ENCODE results near the gene VPS37B. TPM values are rescaled to one million over a fixed set of nuclear protein-coding genes. Genes with fewer than 3 reads are reported as not detected.
"Not testable (repeated sequence)": the region's sequence is repeated elsewhere in the genome, so short reads cannot be mapped to it uniquely, and the experiment has no call there.

Gene VPS37B
- total RNA-seq, 1 experiment from 2014 or later = 18.1 TPM

GRCh38 chr12:122944605-122945592 lies 49.0 kb upstream of the VPS37B start:
- ChIA-PET POLR2A (interaction anchor here (0.6 kb wide), 1 partner anchor 173 kb away, joined by 7 read pairs; no protein-coding TSS in a partner anchor), CTCF (interaction anchor here (1.5 to 1.6 kb wide), 2 partner anchors 77 to 84 kb away, joined by 6 to 7 read pairs; no protein-coding TSS in a partner anchor)
- Mint-ChIP-seq H3K4me1 (no peaks in the 10 kb centered on the region), H3K27me3 (ENCODE audit: low read depth) (no peaks in the 10 kb centered on the region), H3K27ac (no peak overlapping the region), H3K36me3 (no peaks in the 10 kb centered on the region), H3K4me3 (no peak overlapping the region), H3K9me3 (no peaks in the 10 kb centered on the region)
- no peak for DNase-seq (ENCODE audit: low spot score)
- TF ChIP-seq CTCF (IDR thresholded peaks at IDR 0.05) (no peak), E2F4 (CRISPR knock-in tag; IDR thresholded peaks at IDR 0.05; ENCODE audit: borderline replicate concordance, low read depth) (no peak), ZNF232 (CRISPR knock-in tag; IDR thresholded peaks at IDR 0.05) (no peak), USF1 (CRISPR knock-in tag; IDR thresholded peaks at IDR 0.05) (no peak), MXD4 (CRISPR knock-in tag; IDR thresholded peaks at IDR 0.05; ENCODE audit: borderline replicate concordance) (no peak)
- ATAC-seq = no peak

- DNase-seq (ENCODE audit: low spot score) (no peak), ATAC-seq (no peak)
- no peaks in the 10 kb centered on the region for H3K4me1 Mint-ChIP-seq
- ChIA-PET POLR2A (no interaction called here), CTCF (interaction anchor here (1.0 kb wide), 1 partner anchor 75 kb away, joined by 3 read pairs; no protein-coding TSS in a partner anchor)
- no peak overlapping the region for H3K27ac Mint-ChIP-seq
- TF ChIP-seq ZNF317 (CRISPR knock-in tag; IDR thresholded peaks at IDR 0.05; ENCODE audit: borderline replicate concordance, low read depth) = no peak
- no peak for TF ChIP-seq ZNF281 (CRISPR knock-in tag; IDR thresholded peaks at IDR 0.05)
- TF ChIP-seq KAT7 (CRISPR knock-in tag; IDR thresholded peaks at IDR 0.05; ENCODE audit: borderline replicate concordance) = no peak
- H3K27me3 Mint-ChIP-seq (ENCODE audit: low read depth) = no peaks in the 10 kb centered on the region
- no peaks in the 10 kb centered on the region for H3K9me3 Mint-ChIP-seq
- H3K36me3 Mint-ChIP-seq = no peaks in the 10 kb centered on the region
- no peak overlapping the region for H3K4me3 Mint-ChIP-seq
Observed at GRCh38 chr12:122943196-122943595, 47.3 kb upstream of the VPS37B start.

GRCh38 chr12:122942637-122943036 lies 46.7 kb upstream of the VPS37B start:
- ChIA-PET CTCF (interaction anchor here (1.0 kb wide), 1 partner anchor 75 kb away, joined by 3 read pairs; no protein-coding TSS in a partner anchor), POLR2A (no interaction called here)
- ATAC-seq = no peak
- H3K4me3 Mint-ChIP-seq = no peak overlapping the region
- no peak overlapping the region for H3K27ac Mint-ChIP-seq
- no peaks in the 10 kb centered on the region for H3K36me3 Mint-ChIP-seq
- no peak for TF ChIP-seq NFE2L1 (CRISPR knock-in tag; IDR thresholded peaks at IDR 0.05)
- no peak for TF ChIP-seq ZNF317 (CRISPR knock-in tag; IDR thresholded peaks at IDR 0.05; ENCODE audit: borderline replicate concordance, low read depth)
- no peak for TF ChIP-seq MLX (CRISPR knock-in tag; IDR thresholded peaks at IDR 0.05)
- no peak for TF ChIP-seq ZNF263 (CRISPR knock-in tag; IDR thresholded peaks at IDR 0.05; ENCODE audit: low read depth)
- H3K4me1 Mint-ChIP-seq = no peaks in the 10 kb centered on the region
- no peak for DNase-seq (ENCODE audit: low spot score)
- H3K27me3 Mint-ChIP-seq (ENCODE audit: low read depth) = no peaks in the 10 kb centered on the region
- H3K9me3 Mint-ChIP-seq = no peaks in the 10 kb centered on the region

- ATAC-seq; H3K4me1 Mint-ChIP-seq; DNase-seq (ENCODE audit: low spot score); H3K36me3 Mint-ChIP-seq; H3K27me3 Mint-ChIP-seq (ENCODE audit: low read depth); POLR2A ChIA-PET; H3K27ac Mint-ChIP-seq; H3K9me3 Mint-ChIP-seq; H3K4me3 Mint-ChIP-seq: not testable (repeated sequence)
- CTCF ChIA-PET = interaction anchor here (0.9 kb wide), 1 partner anchor 12 kb away, joined by 3 read pairs; no protein-coding TSS in a partner anchor
Observed at GRCh38 chr12:122941351-122941750, 45.4 kb upstream of the VPS37B start.
